SH-SY5Y (cell line): ENCODE data around the gene PRDX5.

Experiments used
- GATA2 ChIP-seq: IDR thresholded peaks from 2 replicates; pipeline ENCODE4 v1.6.1; 2011; ENCODE audit warnings: mild to moderate bottlenecking, low read depth, low read length
- GATA3 ChIP-seq: IDR thresholded peaks from 2 replicates; pipeline ENCODE4 v1.6.1; 2011; ENCODE audit warnings: low read depth, mild to moderate bottlenecking, low read length, moderate library complexity

Gene PRDX5

GRCh38 chr11:64360448-64360921, 42.6 kb downstream of the PRDX5 start:
- TF ChIP-seq GATA2 (no peak), GATA3 (no peak)

DNA sequence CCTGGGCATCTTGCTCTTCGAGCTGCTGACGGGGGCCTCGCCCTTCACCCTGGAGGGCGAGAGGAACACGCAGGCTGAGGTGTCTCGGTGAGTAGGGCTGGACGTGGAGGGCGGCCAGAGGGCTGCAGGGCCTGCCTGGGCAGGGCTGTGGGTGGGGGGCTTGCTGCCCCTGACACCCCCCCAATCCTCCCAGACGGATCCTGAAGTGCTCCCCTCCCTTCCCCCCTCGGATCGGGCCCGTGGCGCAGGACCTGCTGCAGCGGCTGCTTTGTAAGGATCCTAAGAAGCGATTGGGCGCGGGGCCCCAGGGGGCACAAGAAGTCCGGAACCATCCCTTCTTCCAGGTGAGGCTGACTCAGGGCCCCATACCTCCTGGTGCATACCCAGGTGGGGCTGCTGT, 43.7 kb downstream of the PRDX5 start:
- TF ChIP-seq GATA2 (no peak), GATA3 (no peak)

- TF ChIP-seq GATA3: no peak
- no peak for TF ChIP-seq GATA2
These were observed 44.4 kb downstream of the PRDX5 start for GRCh38 chr11:64362339-64362738.

DNA sequence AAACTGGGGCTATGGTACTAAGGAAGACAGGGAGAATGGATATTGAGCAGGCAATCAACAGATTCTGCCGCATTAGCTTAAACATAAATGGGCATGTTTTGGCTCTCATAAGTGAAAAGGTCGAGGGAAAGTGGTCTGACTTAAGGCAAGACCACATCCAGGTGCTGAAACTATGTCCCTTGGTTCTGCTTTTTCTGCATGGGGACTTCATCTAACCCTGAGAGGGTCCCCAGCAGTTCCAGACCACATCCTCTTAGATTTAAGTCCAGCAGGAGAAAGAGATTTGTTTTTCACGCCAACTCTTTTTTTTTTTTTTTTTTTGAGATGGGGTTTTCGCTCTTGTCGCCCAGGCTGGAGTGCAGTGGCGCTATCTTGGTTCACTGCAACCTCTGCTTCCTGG, 46.5 kb downstream of the PRDX5 start:
- TF ChIP-seq GATA3 (no peak), GATA2 (no peak)

- TF ChIP-seq GATA2 (no peak), GATA3 (no peak)
These were observed 47.0 kb downstream of the PRDX5 start for GRCh38 chr11:64364911-64365310.

GRCh38 chr11:64366751-64367150, 48.8 kb downstream of the PRDX5 start:
- TF ChIP-seq GATA2 (no peak), GATA3 (no peak)

- TF ChIP-seq GATA2: no peak
These were observed 50.2 kb downstream of the PRDX5 start for GRCh38 chr11:64367931-64368672.

GRCh38 chr11:64368673-64369074, 50.8 kb downstream of the PRDX5 start:
- TF ChIP-seq GATA2: no peak
- TF ChIP-seq GATA3: no peak

DNA sequence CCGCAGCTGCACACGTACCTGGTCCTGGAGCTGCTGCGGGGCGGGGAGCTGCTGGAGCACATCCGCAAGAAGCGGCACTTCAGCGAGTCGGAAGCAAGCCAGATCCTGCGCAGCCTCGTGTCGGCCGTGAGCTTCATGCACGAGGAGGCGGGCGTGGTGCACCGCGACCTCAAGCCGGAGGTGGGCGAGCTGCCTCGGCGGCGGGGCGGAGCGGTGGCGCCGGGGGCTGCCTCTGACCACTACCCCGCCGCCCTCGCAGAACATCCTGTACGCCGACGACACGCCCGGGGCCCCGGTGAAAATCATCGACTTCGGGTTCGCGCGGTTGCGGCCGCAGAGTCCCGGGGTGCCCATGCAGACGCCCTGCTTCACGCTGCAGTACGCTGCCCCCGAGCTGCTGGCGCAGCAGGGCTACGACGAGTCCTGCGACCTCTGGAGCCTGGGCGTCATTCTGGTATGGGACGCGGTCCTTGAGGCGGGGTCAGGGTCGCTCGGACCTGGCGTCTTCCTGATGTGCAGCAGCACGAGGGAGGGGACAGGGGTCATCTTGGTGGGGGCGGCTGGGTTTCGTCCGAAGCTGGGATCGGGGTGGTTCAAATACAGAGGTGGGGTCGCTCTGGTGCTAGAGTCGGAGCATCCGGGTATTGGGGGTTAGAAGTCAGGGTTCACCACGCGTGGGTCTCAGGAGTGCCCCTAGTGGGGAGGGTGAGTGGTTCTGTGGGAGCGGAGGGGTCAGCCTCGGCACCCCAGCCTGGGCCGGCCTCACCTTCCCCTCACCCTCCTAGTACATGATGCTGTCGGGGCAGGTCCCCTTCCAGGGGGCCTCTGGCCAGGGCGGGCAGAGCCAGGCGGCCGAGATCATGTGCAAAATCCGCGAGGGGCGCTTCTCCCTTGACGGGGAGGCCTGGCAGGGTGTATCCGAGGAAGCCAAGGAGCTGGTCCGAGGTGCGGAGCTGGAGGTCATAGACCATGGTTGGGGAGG, 51.8 kb downstream of the PRDX5 start:
- TF ChIP-seq GATA2 (no peak), GATA3 (no peak)

GRCh38 chr11:64371201-64371600, 53.3 kb downstream of the PRDX5 start:
- no peak for TF ChIP-seq GATA3
- no peak for TF ChIP-seq GATA2
